Sigmoid colon (tissue), 4 donors: Measurements from ENCODE around the gene PCDHA6.

Experiments
- EP300 ChIP-seq, 4 donors: sonication (generic); formaldehyde crosslinking; IDR thresholded peaks; one replicate each; pipeline ENCODE4 v1.6.1; 2017; ENCODE audit warnings: antibody characterized with exemption in 4 of 4
- POLR2A ChIP-seq, 2 donors: fragments of 450-650 bp; IDR thresholded peaks; one replicate each; pipeline ENCODE4 v1.6.1; 2016; ENCODE audit warnings: antibody characterized with exemption in 2 of 2, mild to moderate bottlenecking in 2 of 2, moderate library complexity in 2 of 2
- POLR2AphosphoS5 ChIP-seq, 4 donors: sonication (generic); formaldehyde crosslinking; IDR thresholded peaks; one replicate each; pipeline ENCODE4 v1.6.1; 2017; ENCODE audit warnings: antibody characterized with exemption in 4 of 4
- TF ChIP-seq, protein P1 (sequence below), 4 experiments: fragments of 450-650 bp in 3 of 4; fragments of 200-600 bp in 1 of 4; IDR thresholded peaks; one replicate each; pipeline ENCODE4 v1.5.1; 2016 to 2019; ENCODE audit warnings: antibody characterized with exemption in 4 of 4, mild to moderate bottlenecking in 3 of 4, moderate library complexity in 2 of 4

- TF ChIP-seq, protein P1, sequence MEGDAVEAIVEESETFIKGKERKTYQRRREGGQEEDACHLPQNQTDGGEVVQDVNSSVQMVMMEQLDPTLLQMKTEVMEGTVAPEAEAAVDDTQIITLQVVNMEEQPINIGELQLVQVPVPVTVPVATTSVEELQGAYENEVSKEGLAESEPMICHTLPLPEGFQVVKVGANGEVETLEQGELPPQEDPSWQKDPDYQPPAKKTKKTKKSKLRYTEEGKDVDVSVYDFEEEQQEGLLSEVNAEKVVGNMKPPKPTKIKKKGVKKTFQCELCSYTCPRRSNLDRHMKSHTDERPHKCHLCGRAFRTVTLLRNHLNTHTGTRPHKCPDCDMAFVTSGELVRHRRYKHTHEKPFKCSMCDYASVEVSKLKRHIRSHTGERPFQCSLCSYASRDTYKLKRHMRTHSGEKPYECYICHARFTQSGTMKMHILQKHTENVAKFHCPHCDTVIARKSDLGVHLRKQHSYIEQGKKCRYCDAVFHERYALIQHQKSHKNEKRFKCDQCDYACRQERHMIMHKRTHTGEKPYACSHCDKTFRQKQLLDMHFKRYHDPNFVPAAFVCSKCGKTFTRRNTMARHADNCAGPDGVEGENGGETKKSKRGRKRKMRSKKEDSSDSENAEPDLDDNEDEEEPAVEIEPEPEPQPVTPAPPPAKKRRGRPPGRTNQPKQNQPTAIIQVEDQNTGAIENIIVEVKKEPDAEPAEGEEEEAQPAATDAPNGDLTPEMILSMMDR (IDR thresholded peaks at IDR 0.05) = no peak
- TF ChIP-seq POLR2A (IDR thresholded peaks at IDR 0.05) = no peak
- TF ChIP-seq POLR2AphosphoS5 (IDR thresholded peaks at IDR 0.05) = no peak
- no peak for TF ChIP-seq EP300 (IDR thresholded peaks at IDR 0.05)
These were observed 33.0 kb upstream of the PCDHA6 start, which contains the start of gene PCDHA2 for GRCh38 chr5:140794595-140795258.
